Measurements from ENCODE around the gene SWT1. TPM values are rescaled to one million over a fixed set of nuclear protein-coding genes. Genes with fewer than 3 reads are reported as not detected.

The SWT1 gene
- polyA plus RNA-seq, 1 of the 3 experiments (the other 2 are of a cell fraction), result 1.1 TPM

DNA sequence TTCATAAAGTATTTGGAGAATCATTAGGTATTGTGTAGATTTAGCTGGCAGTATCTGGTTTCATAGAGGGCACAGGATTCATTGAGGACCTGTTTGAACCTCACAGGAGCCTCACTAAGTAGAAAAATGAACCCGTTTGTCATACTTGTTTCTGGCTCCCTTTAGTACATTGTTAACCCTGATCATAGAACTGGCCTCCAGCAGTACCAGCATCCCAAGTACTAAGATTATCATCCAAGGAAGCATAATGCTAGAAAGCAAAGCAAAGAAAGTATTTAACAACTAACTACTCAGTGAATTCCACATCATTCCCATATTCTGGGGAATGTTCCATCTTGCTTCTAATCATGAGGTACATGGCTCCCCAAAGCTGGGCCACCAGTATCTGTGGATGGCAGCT is 105.2 kb downstream of the SWT1 start:
- H3K9me2 ChIP-seq, result no peaks in the 10 kb centered on the region
- no peak for TF ChIP-seq JUND (IDR thresholded peaks at IDR 0.05)
- no peak for TF ChIP-seq TAF1 (IDR thresholded peaks at IDR 0.05; ENCODE audit: borderline replicate concordance, low read depth, low read length)
- no peak for TF ChIP-seq EZH2phosphoT487 (IDR thresholded peaks at IDR 0.05; ENCODE audit: borderline replicate concordance, low read depth)
- TF ChIP-seq, protein P1, sequence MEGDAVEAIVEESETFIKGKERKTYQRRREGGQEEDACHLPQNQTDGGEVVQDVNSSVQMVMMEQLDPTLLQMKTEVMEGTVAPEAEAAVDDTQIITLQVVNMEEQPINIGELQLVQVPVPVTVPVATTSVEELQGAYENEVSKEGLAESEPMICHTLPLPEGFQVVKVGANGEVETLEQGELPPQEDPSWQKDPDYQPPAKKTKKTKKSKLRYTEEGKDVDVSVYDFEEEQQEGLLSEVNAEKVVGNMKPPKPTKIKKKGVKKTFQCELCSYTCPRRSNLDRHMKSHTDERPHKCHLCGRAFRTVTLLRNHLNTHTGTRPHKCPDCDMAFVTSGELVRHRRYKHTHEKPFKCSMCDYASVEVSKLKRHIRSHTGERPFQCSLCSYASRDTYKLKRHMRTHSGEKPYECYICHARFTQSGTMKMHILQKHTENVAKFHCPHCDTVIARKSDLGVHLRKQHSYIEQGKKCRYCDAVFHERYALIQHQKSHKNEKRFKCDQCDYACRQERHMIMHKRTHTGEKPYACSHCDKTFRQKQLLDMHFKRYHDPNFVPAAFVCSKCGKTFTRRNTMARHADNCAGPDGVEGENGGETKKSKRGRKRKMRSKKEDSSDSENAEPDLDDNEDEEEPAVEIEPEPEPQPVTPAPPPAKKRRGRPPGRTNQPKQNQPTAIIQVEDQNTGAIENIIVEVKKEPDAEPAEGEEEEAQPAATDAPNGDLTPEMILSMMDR (IDR thresholded peaks at IDR 0.05), result no peak
- TF ChIP-seq RCOR1 (IDR thresholded peaks at IDR 0.05; ENCODE audit: low read length), result no peak
- no peak for TF ChIP-seq RAD21 (IDR thresholded peaks at IDR 0.05; ENCODE audit: low read length)
- TF ChIP-seq, protein P2, sequence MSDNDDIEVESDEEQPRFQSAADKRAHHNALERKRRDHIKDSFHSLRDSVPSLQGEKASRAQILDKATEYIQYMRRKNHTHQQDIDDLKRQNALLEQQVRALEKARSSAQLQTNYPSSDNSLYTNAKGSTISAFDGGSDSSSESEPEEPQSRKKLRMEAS (IDR thresholded peaks at IDR 0.05; ENCODE audit: low read depth), result no peak
- no peak for TF ChIP-seq RXRA (IDR thresholded peaks at IDR 0.05; ENCODE audit: borderline replicate concordance, low read depth)
- TF ChIP-seq, protein P3, sequence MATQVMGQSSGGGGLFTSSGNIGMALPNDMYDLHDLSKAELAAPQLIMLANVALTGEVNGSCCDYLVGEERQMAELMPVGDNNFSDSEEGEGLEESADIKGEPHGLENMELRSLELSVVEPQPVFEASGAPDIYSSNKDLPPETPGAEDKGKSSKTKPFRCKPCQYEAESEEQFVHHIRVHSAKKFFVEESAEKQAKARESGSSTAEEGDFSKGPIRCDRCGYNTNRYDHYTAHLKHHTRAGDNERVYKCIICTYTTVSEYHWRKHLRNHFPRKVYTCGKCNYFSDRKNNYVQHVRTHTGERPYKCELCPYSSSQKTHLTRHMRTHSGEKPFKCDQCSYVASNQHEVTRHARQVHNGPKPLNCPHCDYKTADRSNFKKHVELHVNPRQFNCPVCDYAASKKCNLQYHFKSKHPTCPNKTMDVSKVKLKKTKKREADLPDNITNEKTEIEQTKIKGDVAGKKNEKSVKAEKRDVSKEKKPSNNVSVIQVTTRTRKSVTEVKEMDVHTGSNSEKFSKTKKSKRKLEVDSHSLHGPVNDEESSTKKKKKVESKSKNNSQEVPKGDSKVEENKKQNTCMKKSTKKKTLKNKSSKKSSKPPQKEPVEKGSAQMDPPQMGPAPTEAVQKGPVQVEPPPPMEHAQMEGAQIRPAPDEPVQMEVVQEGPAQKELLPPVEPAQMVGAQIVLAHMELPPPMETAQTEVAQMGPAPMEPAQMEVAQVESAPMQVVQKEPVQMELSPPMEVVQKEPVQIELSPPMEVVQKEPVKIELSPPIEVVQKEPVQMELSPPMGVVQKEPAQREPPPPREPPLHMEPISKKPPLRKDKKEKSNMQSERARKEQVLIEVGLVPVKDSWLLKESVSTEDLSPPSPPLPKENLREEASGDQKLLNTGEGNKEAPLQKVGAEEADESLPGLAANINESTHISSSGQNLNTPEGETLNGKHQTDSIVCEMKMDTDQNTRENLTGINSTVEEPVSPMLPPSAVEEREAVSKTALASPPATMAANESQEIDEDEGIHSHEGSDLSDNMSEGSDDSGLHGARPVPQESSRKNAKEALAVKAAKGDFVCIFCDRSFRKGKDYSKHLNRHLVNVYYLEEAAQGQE (IDR thresholded peaks at IDR 0.05; ENCODE audit: low read depth, low read length), result no peak
- TF ChIP-seq ZBTB33 (IDR thresholded peaks at IDR 0.05; ENCODE audit: borderline replicate concordance, low read depth), result no peak
- TF ChIP-seq, protein P4, sequence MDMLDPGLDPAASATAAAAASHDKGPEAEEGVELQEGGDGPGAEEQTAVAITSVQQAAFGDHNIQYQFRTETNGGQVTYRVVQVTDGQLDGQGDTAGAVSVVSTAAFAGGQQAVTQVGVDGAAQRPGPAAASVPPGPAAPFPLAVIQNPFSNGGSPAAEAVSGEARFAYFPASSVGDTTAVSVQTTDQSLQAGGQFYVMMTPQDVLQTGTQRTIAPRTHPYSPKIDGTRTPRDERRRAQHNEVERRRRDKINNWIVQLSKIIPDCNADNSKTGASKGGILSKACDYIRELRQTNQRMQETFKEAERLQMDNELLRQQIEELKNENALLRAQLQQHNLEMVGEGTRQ (IDR thresholded peaks at IDR 0.05; ENCODE audit: borderline replicate concordance, low read depth, low read length), result no peak
- TF ChIP-seq TEAD4 (IDR thresholded peaks at IDR 0.05; ENCODE audit: borderline replicate concordance, insufficient read depth), result no peak
- TF ChIP-seq FOSL2 (IDR thresholded peaks at IDR 0.05; ENCODE audit: borderline replicate concordance, low read depth), result no peak
- TF ChIP-seq, protein P5, sequence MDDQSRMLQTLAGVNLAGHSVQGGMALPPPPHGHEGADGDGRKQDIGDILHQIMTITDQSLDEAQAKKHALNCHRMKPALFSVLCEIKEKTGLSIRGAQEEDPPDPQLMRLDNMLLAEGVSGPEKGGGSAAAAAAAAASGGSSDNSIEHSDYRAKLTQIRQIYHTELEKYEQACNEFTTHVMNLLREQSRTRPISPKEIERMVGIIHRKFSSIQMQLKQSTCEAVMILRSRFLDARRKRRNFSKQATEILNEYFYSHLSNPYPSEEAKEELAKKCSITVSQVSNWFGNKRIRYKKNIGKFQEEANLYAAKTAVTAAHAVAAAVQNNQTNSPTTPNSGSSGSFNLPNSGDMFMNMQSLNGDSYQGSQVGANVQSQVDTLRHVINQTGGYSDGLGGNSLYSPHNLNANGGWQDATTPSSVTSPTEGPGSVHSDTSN (IDR thresholded peaks at IDR 0.05), result no peak
- no peak for TF ChIP-seq USF1 (IDR thresholded peaks at IDR 0.05; ENCODE audit: borderline replicate concordance, low read depth)
- TF ChIP-seq GATA2 (CRISPR knock-in tag; IDR thresholded peaks at IDR 0.05), result no peak
- no peak for TF ChIP-seq CHD2 (IDR thresholded peaks at IDR 0.05; ENCODE audit: low read length, partially characterized antibody)
- TF ChIP-seq FOXJ3 (CRISPR knock-in tag; IDR thresholded peaks at IDR 0.05), result no peak
- no peak for TF ChIP-seq SIN3A (IDR thresholded peaks at IDR 0.05; ENCODE audit: borderline replicate concordance, low read depth, low read length)
- no peaks in the 10 kb centered on the region for H3K27me3 ChIP-seq (ENCODE audit: insufficient read depth)
- H3K4me3 ChIP-seq (ENCODE audit: low read depth in 2 of 2, low read length in 1 of 2), result no peak overlapping the region
- H3K9me3 ChIP-seq, result no peaks in the 10 kb centered on the region
- no peaks in the 10 kb centered on the region for H3F3A ChIP-seq (replicated peaks; ENCODE audit: insufficient read depth)
- ChIA-PET CTCF (no interaction called here), POLR2A (no interaction called here)
- H2AFZ ChIP-seq (ENCODE audit: low read depth), result no peak overlapping the region
- no peak overlapping the region for H3K27ac ChIP-seq (ENCODE audit: low read depth in 2 of 2, low read length in 1 of 2)
- WGBS (ENCODE audit: low lambda C conversion rate), result 100% methylated on average over 1 of the region's 1 CpG
- H3K4me1 ChIP-seq (ENCODE audit: control insufficient read depth in 1 of 2, insufficient read depth in 2 of 2, low read depth in 1 of 2, low read length in 1 of 2), result peaks cover 9 to 14% of the 10 kb centered on the region in 2 experiments; a peak in 3 of 4 replicates
- no peaks in the 10 kb centered on the region for H3K79me2 ChIP-seq (ENCODE audit: insufficient read depth)
- no peaks in the 10 kb centered on the region for H4K20me1 ChIP-seq (ENCODE audit: insufficient read depth)
- H3K36me3 ChIP-seq (replicated peaks in 1 of 2; ENCODE audit: control insufficient read depth in 1 of 2, insufficient read depth in 2 of 2, low read length in 1 of 2), result no peaks in the 10 kb centered on the region
- H3K4me2 ChIP-seq, result no peak overlapping the region
- no peak overlapping the region for H3K9ac ChIP-seq
- DNase-seq, result no peak
